K562 (cell line): ENCODE data around the gene TUBB6. TPM values are rescaled to one million over a fixed set of nuclear protein-coding genes. Genes with fewer than 3 reads are reported as not detected.

Experiments used
- ATAC-seq: fragments of 200-7000 bp; cut with Tn5 transposase; 3 replicates; pipeline ENCODE4 v1.9.1; 2020; ENCODE audit warnings: moderate library complexity
- BruUV-seq: library from RNA; stranded (reverse); fragments of 400-500 nt; replicated peaks from 2 replicates; lab custom pipeline; 2021; lab: Mats Ljungman, UMichigan
- CTCF ChIA-PET: fragments of 300-600 bp; formaldehyde crosslinking; extraction: SDS; loops from one replicate; lab custom pipeline; 2021; ENCODE audit warnings: low intra/inter-chr PET ratio; lab: Yijun Ruan, JAX
- POLR2A ChIA-PET: fragments of 300-600, 350-650 bp; sonication (Branson Sonifier 250); formaldehyde crosslinking; extraction: SDS; loops from one replicate; lab custom pipeline; 2021; ENCODE audit warnings: antibody characterized with exemption, inconsistent platforms; lab: Yijun Ruan, JAX
- DNase-seq, 4 experiments: peaks; one replicate each; pipeline versions ENCODE4 v3.0.0 to v3.0.0-alpha.2; 2011 to 2018; ENCODE audit warnings: low spot score in 3 of 4, mixed read lengths in 3 of 4; ENCODE audit errors: extremely low read depth in 1 of 4
- FAIRE-seq: peaks from 2 replicates; lab custom pipeline; 2011; peaks lifted over from hg19 to GRCh38; lab: Jason Lieb, UNC
- H2AFZ ChIP-seq: 2 replicates; pipeline ENCODE4 v1.6.0; 2011; ENCODE audit warnings: low read depth, low read length, control low read depth, inconsistent platforms
- H3K27ac ChIP-seq: fragments of 200-600 bp; 3 replicates; pipeline ENCODE4 v1.8.0; 2011; ENCODE audit warnings: low read depth, mild to moderate bottlenecking, control low read depth, inconsistent platforms, low read length, moderate library complexity, mixed read lengths; ENCODE audit errors: extremely low read depth
- H3K27me3 ChIP-seq, 2 experiments: fragments of 300-600 bp in 1 of 2; 2 replicates in 1 of 2; 3 replicates in 1 of 2; pipeline versions ENCODE4 v1.6.0 to v1.8.0; 2011; ENCODE audit warnings: inconsistent platforms in 2 of 2, low read length in 2 of 2, mild to moderate bottlenecking in 1 of 2, mixed read lengths in 1 of 2, moderate library complexity in 1 of 2; ENCODE audit not compliant: control insufficient read depth in 2 of 2, insufficient read depth in 2 of 2
- H3K36me3 ChIP-seq: fragments of 300-600 bp; 3 replicates; pipeline ENCODE4 v1.8.0; 2011; ENCODE audit warnings: mild to moderate bottlenecking, low read length, inconsistent platforms; ENCODE audit not compliant: control insufficient read depth, insufficient read depth
- H3K4me1 ChIP-seq, 2 experiments: fragments of 200-600 bp in 1 of 2; replicated peaks in 1 of 2; 2 replicates in 1 of 2; 3 replicates in 1 of 2; pipeline versions ENCODE4 v1.5.1 to v1.8.0; 2011; ENCODE audit warnings: inconsistent platforms in 2 of 2, low read length in 2 of 2, mild to moderate bottlenecking in 1 of 2, mixed read lengths in 1 of 2, moderate library complexity in 1 of 2; ENCODE audit not compliant: control insufficient read depth in 2 of 2, insufficient read depth in 2 of 2
- H3K4me2 ChIP-seq: 2 replicates; pipeline ENCODE4 v1.6.1; 2011; ENCODE audit warnings: low read length, control low read depth, inconsistent platforms, mixed read lengths; ENCODE audit not compliant: insufficient read depth
- H3K4me3 ChIP-seq: fragments of 200-600 bp; sonication (generic), shearing (Covaris generic); 2 replicates; pipeline ENCODE4 v1.5.1; 2016; ENCODE audit warnings: control low read depth, inconsistent platforms
- H3K79me2 ChIP-seq: fragments of 200-600 bp; 3 replicates; pipeline ENCODE4 v1.8.0; 2011; ENCODE audit warnings: low read length, inconsistent platforms; ENCODE audit not compliant: control insufficient read depth, insufficient read depth
- H3K9ac ChIP-seq, 2 experiments: 2 replicates each; pipeline versions ENCODE4 v1.6.0 to v1.6.1; 2011; ENCODE audit warnings: low read depth in 2 of 2, low read length in 2 of 2, control low read depth in 1 of 2, inconsistent platforms in 1 of 2, mild to moderate bottlenecking in 1 of 2, mixed read lengths in 1 of 2; ENCODE audit not compliant: insufficient read depth in 1 of 2
- H3K9me1 ChIP-seq: one replicate; pipeline ENCODE4 v1.6.0; 2011; ENCODE audit warnings: inconsistent platforms, mild to moderate bottlenecking, low read length, moderate library complexity; ENCODE audit not compliant: control insufficient read depth, insufficient read depth
- H3K9me3 ChIP-seq: replicated peaks from 2 replicates; pipeline ENCODE4 v1.5.1; 2011; ENCODE audit warnings: low read depth, low read length, inconsistent platforms; ENCODE audit not compliant: control insufficient read depth, insufficient read depth
- H4K20me1 ChIP-seq: replicated peaks from 2 replicates; pipeline ENCODE4 v1.6.1; 2011; ENCODE audit warnings: low read length, inconsistent platforms, mixed read lengths; ENCODE audit not compliant: control insufficient read depth, insufficient read depth
- ARID3A ChIP-seq: IDR thresholded peaks from 2 replicates; pipeline ENCODE4 v1.6.1; 2012; ENCODE audit warnings: low read depth, low read length, improper control_type of control experiment, borderline replicate concordance
- CXXC5 ChIP-seq: fragments of 250-450 bp; sonication (Bioruptor Pico); IDR thresholded peaks from 2 replicates; pipeline ENCODE4 v1.8.0; 2022; ENCODE audit warnings: inconsistent platforms, mild to moderate bottlenecking, moderate library complexity
- E2F4 ChIP-seq: sonication (generic); formaldehyde crosslinking; IDR thresholded peaks from 2 replicates; pipeline ENCODE4 v1.8.0; 2022; ENCODE audit warnings: mild to moderate bottlenecking, low read depth, missing genetic modification reagents
- E2F8 ChIP-seq: fragments of 450-650 bp; IDR thresholded peaks from 2 replicates; pipeline ENCODE4 v1.7.1; 2018; ENCODE audit warnings: mild to moderate bottlenecking, low read depth; ENCODE audit not compliant: partially characterized antibody
- HLTF ChIP-seq: fragments of 450-650 bp; IDR thresholded peaks from 2 replicates; pipeline ENCODE4 v1.6.1; 2016
- LARP7 ChIP-seq: fragments of 450-650 bp; IDR thresholded peaks from 2 replicates; pipeline ENCODE4 v1.6.1; 2016
- MCM5 ChIP-seq: fragments of 450-650 bp; IDR thresholded peaks from 2 replicates; pipeline ENCODE4 v1.6.1; 2016; ENCODE audit warnings: low read depth
- MLX ChIP-seq, 2 experiments: fragments of 450-650 bp in 1 of 2; sonication (generic) in 1 of 2; formaldehyde crosslinking; conservative IDR thresholded peaks; 2 replicates each; pipeline versions ENCODE4 v1.4.0 to v1.8.1; 2020 to 2022; ENCODE audit warnings: mild to moderate bottlenecking in 1 of 2, missing genetic modification reagents in 1 of 2
- POLR2AphosphoS5 ChIP-seq: IDR thresholded peaks from 2 replicates; pipeline ENCODE4 v1.6.1; 2011; ENCODE audit warnings: mild to moderate bottlenecking, low read depth, low read length, moderate library complexity; ENCODE audit not compliant: control insufficient read depth, insufficient read depth
- RBFOX2 ChIP-seq: fragments of 200-400 bp; formaldehyde crosslinking; IDR thresholded peaks from 2 replicates; pipeline ENCODE4 v1.6.1; 2017; ENCODE audit warnings: low read depth, mild to moderate bottlenecking, low read length, moderate library complexity
- RBM25 ChIP-seq: fragments of 200-400 bp; formaldehyde crosslinking; IDR thresholded peaks from 2 replicates; pipeline ENCODE4 v1.6.1; 2018; ENCODE audit warnings: low read length, low read depth, moderate library complexity; ENCODE audit not compliant: severe bottlenecking
- SUPT5H ChIP-seq: fragments of 450-650 bp; IDR thresholded peaks from 2 replicates; pipeline ENCODE4 v1.6.1; 2016
- ZNF12 ChIP-seq: sonication (generic); formaldehyde crosslinking; IDR thresholded peaks from 2 replicates; pipeline ENCODE4 v1.4.0; 2020; ENCODE audit warnings: mild to moderate bottlenecking, missing genetic modification reagents
- ZNF282 ChIP-seq: sonication (generic); formaldehyde crosslinking; IDR thresholded peaks from 2 replicates; pipeline ENCODE4 v1.8.1; 2023; ENCODE audit warnings: missing genetic modification reagents
- ZNF41 ChIP-seq: fragments of 250-450 bp; sonication (Bioruptor Pico); conservative IDR thresholded peaks from 2 replicates; pipeline ENCODE4 v1.4.0; 2020; ENCODE audit warnings: mild to moderate bottlenecking
- ZNF79 ChIP-seq: fragments of 250-450 bp; sonication (Bioruptor Pico); IDR thresholded peaks from 2 replicates; pipeline ENCODE4 v1.4.0; 2020; ENCODE audit warnings: low read depth, mild to moderate bottlenecking, moderate library complexity
- ZZZ3 ChIP-seq: fragments of 450-650 bp; IDR thresholded peaks from 2 replicates; pipeline ENCODE4 v1.6.1; 2016; ENCODE audit warnings: antibody characterized with exemption, mild to moderate bottlenecking, moderate library complexity
- WGBS: fragments of 100-300 bp; shearing (Covaris generic); methylation state at CpG from one replicate; pipeline ENCODE4 v1.1.6; 2016; ENCODE audit warnings: low coverage, mixed read lengths; ENCODE audit not compliant: insufficient coverage; ENCODE audit errors: missing lambda C conversion rate; 5-methylcytosine and 5-hydroxymethylcytosine counted together
- in situ Hi-C: fragments of 300-500 bp; cut with MboI; formaldehyde crosslinking; loops from 4 replicates; pipeline ENCODE4 v1.15.0; 2018; ENCODE audit warnings: inconsistent platforms, mixed read lengths
- intact Hi-C: fragments of 100-400 bp; cut with micrococcal nuclease; formaldehyde crosslinking; loops from 2 replicates; pipeline ENCODE4 v1.14.2; 2022
- polyA plus RNA-seq, 8 experiments: library from polyadenylated mRNA; depleted of rRNA in 4 of 8; stranded (reverse) in 5 of 8; unstranded in 3 of 8; fragments of >200 nt; fragmentation: Nextera tagmentation in 2 of 8; fragmentation: Illumina TruSeq in 1 of 8; extraction: Ambion mirVana in 2 of 8; extraction: Trizol in 1 of 8; gene quantifications; 2 replicates each; pipeline versions ENCODE4 v1.2.1 to v1.2.3, GENCODE V29; 2011 to 2014; ENCODE audit warnings: inconsistent platforms in 1 of 8, missing spikeins in 1 of 8
- total RNA-seq, 7 experiments: library from RNA; depleted of rRNA in 6 of 7; stranded (reverse); fragments of >200 nt in 6 of 7; fragmentation: Illumina TruSeq in 2 of 7; extraction: Trizol in 2 of 7; gene quantifications; 2 replicates each; pipeline versions ENCODE4 v1.2.1 to v1.2.3, GENCODE V29; 2011 to 2021; ENCODE audit warnings: low replicate concordance in 1 of 7

Gene TUBB6
- total and polyA plus RNA-seq, 9 of the 15 experiments (the other 6 are each of a cell fraction or from before 2014, with no cell fraction given): 43.9 to 404 (median 81.1) TPM

- peaks cover 16% of the 10 kb centered on the region; the same call in 2 of the 3 replicates for H3K36me3 ChIP-seq
- WGBS: 21% methylated on average over 23 of the region's 25 CpGs
- peak; percentile 71 for FAIRE-seq
- TF ChIP-seq ZZZ3 (no peak), E2F4 (CRISPR knock-in tag) (no peak), ZNF282 (CRISPR knock-in tag) (no peak), CXXC5 (CRISPR knock-in tag) (peak; percentile 57), ZNF41 (CRISPR knock-in tag) (no peak), MCM5 (no peak), HLTF (no peak), RBFOX2 (peak; percentile 49), LARP7 (no peak), MLX (CRISPR knock-in tag; conservative IDR thresholded peaks at IDR 0.05) (no peak), POLR2AphosphoS5 (no peak), E2F8 (no peak), ZNF79 (CRISPR knock-in tag) (no peak), ZNF12 (no peak), ARID3A (no peak), RBM25 (no peak), SUPT5H (no peak)
Measured at GRCh38 chr18:12305930-12306629, 2.0 kb upstream of the TUBB6 start.

More at GRCh38 chr18:12305930-12306629, 2.0 kb upstream of the TUBB6 start:
- CTCF ChIA-PET: no interaction called here
- Histone ChIP-seq H3K4me2 (peak overlapping the region; percentile 69), H4K20me1 (no peaks in the 10 kb centered on the region), H3K27ac (peak overlapping the region; percentile 31; the same call in 2 of the 3 replicates), H3K9ac (peak overlapping the region; percentile 11 to 76; a peak in 2 of 4 replicates), H3K27me3 (no peaks in the 10 kb centered on the region), H3K4me1 (peaks cover 57 to 76% of the 10 kb centered on the region in 2 experiments), H3K4me3 (no peak overlapping the region), H3K79me2 (peaks cover 29% of the 10 kb centered on the region), H3K9me3 (peaks cover 13% of the 10 kb centered on the region), H2AFZ (peak overlapping the region; percentile 86), H3K9me1 (peaks cover 4% of the 10 kb centered on the region)
- intact Hi-C loops: no loop called here
- peak; percentile 45 for ATAC-seq
- in situ Hi-C loops: no loop called here
- BruUV-seq: no TSS peak
- POLR2A ChIA-PET: interaction anchor here (1.0 to 4.3 kb wide), 4 partner anchors 10 to 34 kb away, joined by 3 to 19 read pairs (median 9); no protein-coding TSS in a partner anchor
- DNase-seq: peak in 2 of 4 experiments; percentile 71 to 80
